Stimulated activated CD8-positive, alpha-beta memory T cell treated with anti-CD3 and anti-CD28 coated beads, Interleukin-12 subunit alpha, Interleukin-12 subunit beta, amount 100 ng/mL, for 24 hours (primary cell): ENCODE results near the gene MAPKAP1.

Experiments
- DNase-seq: peaks from one replicate; pipeline ENCODE4 v3.0.0-alpha.2; 2020; ENCODE audit errors: extremely low read depth

The MAPKAP1 gene

GRCh38 chr9:125706651-125707471, at the start of gene MAPKAP1:
TSS of gene MAPKAP1 (minus strand) at chr9:125707208. CDS start at chr9:125672574, 34,634 bp downstream.
- peak; percentile 89 for DNase-seq

- DNase-seq: no peak
Measured at GRCh38 chr9:125756518-125756917, 49.5 kb upstream of the MAPKAP1 start.

DNA sequence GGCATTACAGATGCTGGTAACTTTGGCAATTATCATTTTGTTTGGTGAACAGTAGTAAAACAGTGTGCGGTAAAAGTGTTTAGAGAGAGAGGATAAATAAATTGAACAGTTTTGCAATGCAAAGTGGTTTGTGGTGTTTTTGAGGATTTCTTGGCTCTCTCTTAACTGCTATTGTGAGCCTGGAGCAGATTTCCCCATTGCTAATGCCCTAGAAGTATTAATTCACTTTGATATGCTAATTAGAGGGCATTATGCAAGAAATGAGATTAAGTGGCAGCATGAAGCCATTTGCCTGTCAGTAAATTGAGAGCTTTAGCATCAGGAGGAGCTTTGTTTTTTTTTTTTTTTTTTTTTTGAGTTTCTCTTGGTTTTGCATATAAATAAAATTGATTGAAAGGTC, 48.3 kb upstream of the MAPKAP1 start:
- DNase-seq: no peak

- no peak for DNase-seq
Measured at GRCh38 chr9:125754096-125754495, 47.1 kb upstream of the MAPKAP1 start.

- no peak for DNase-seq
Measured at GRCh38 chr9:125752070-125752628, 45.1 kb upstream of the MAPKAP1 start.

- no peak for DNase-seq
Measured at GRCh38 chr9:125750627-125751011, 43.6 kb upstream of the MAPKAP1 start.

GRCh38 chr9:125749951-125750626, 43.1 kb upstream of the MAPKAP1 start:
- DNase-seq: no peak

- no peak for DNase-seq
Measured at GRCh38 chr9:125749287-125749935, 42.4 kb upstream of the MAPKAP1 start.

GRCh38 chr9:125748446-125749099, 41.6 kb upstream of the MAPKAP1 start:
- no peak for DNase-seq

DNA sequence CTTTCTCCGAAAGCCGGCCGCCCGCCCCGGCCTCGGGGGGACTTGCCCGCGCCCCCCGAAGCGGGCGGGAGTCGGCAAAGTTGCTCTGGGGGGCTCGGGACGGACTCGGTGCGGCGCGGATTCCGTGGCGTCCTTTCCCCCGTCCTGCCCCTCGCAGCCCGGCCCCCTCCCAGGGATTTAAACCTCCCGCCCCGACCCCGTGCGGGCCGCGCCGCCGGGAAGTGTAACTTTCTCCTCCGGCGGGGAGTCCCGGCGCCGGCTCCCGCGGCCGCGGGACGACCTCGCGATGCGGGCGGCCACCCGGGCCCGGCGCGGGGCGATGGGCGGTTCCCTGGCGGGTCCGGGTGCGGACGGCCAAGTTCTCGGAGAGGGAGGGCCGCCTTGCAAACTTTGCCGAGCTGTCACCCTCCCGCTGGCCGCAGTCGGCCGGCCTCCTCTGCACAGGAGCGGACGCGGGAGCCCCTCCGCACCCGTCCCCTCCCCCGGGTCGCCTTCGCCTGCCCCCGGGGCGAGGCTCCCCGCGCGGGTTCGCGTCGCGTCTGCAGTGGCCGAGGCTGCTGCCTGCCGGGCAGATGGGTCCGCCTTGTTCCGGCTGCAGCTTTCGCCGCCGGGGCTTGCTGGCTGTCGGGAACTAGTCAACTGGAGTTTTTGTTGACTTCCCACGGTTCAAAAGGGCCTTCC, 40.9 kb upstream of the MAPKAP1 start:
- no peak for DNase-seq

DNA sequence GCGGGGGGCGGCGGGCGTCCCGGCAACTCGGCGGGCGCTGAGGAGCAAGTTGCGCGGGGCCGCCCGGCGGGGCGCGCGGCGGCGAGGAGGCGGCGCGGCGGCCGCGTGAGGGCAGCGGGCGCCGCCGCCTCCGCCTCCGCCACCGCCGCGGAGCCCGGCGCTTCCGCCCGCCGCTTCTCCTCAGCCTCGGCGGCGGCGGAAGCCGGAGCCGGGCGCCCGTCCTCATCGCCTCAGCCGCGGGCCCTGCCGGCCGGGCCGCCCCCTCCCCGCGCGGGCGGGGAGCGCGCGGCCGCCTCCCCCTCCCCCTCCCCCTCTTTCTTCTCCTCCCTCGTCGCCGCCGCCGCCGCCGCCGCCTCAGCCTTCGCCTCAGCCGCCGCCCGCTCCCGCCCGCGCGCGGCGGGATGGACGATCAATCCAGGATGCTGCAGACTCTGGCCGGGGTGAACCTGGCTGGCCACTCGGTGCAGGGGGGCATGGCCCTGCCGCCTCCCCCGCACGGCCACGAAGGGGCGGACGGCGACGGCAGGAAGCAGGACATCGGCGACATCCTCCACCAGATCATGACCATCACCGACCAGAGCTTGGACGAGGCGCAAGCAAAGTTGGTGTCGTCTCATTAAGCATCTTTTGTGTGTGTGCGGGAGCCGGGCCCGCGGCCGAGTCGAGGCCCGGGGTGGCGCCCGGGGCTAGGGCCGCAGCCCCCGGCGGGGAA, 40.2 kb upstream of the MAPKAP1 start, which contains the start of gene PBX3:
Gene PBX3 (plus strand): TSS at position 321 of the 712 bp plus-strand sequence.
- no peak for DNase-seq

GRCh38 chr9:125746774-125747052, 39.7 kb upstream of the MAPKAP1 start:
- DNase-seq: no peak

GRCh38 chr9:125746017-125746773, 39.2 kb upstream of the MAPKAP1 start:
- peak; percentile 89 for DNase-seq

- no peak for DNase-seq
Measured at GRCh38 chr9:125745682-125746016, 38.6 kb upstream of the MAPKAP1 start.

DNA sequence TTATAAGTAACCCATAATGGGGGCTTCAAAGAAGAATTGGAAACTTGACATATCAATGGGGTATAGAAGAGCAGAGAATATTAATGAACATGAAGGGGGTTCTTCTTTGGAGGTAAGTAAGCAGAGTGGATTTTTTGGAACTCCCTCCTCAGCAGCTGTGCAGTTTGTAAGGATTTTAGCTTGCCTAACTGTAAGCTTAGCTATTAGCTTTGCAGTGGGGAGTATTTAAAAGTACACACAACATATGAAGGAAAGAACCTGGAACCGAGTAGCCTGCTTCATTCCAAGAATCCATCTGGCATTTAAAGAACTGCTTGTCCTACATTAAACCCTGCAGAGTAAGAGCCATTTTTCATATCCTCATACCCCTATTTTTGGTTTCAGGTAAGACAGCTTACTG, 38.0 kb upstream of the MAPKAP1 start:
- DNase-seq: no peak

DNA sequence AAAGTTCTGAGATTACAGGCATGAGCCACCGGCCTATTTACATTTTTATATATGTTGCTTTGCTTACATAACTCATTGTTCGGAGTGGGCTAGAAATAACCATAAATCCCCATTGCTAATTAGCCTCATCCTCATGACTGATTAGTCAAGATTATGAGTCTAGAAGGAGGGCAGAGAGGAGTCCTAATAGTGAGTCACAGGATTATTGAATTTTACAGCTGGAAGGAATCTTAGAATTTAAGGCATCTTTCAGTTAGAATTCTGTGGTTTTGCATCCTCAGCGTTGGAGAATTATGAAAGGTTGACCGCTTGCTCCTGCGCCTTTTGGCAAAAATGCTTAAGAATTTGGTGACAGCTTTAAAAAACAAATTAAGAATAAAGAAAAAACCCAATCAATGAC, 37.6 kb upstream of the MAPKAP1 start:
- DNase-seq: no peak

GRCh38 chr9:125743682-125744428, 36.8 kb upstream of the MAPKAP1 start:
- no peak for DNase-seq

GRCh38 chr9:125742657-125743056, 35.6 kb upstream of the MAPKAP1 start:
- DNase-seq: no peak

- DNase-seq: no peak
Measured at GRCh38 chr9:125739436-125739835, 32.4 kb upstream of the MAPKAP1 start.
